OCI-LY7 (cell line): ENCODE data around the gene KCMF1. TPM values are rescaled to one million over a fixed set of nuclear protein-coding genes. Genes with fewer than 3 reads are reported as not detected.

Experiments
- BruUV-seq: library from RNA; stranded (reverse); fragments of 400-500 nt; replicated peaks from 2 replicates; lab custom pipeline; 2021; lab: Mats Ljungman, UMichigan
- CTCF ChIA-PET: fragments of 300-600 bp; sonication (Branson Sonifier 250); formaldehyde crosslinking; loops from one replicate; lab custom pipeline; 2022; ENCODE audit warnings: antibody characterized with exemption; ENCODE audit not compliant: unreplicated experiment; lab: Charles Lee
- POLR2A ChIA-PET: fragments of 300-600 bp; sonication (Branson Sonifier 250); formaldehyde crosslinking; loops from one replicate; lab custom pipeline; 2022; ENCODE audit warnings: antibody characterized with exemption; lab: Charles Lee
- DNase-seq: peaks from one replicate; pipeline ENCODE4 v3.0.0-alpha.2; 2015; ENCODE audit warnings: low spot score
- H2AFZ ChIP-seq: fragments of 200-600 bp; sonication (generic), shearing (Covaris generic); 2 replicates; pipeline ENCODE4 v1.6.1; 2014; ENCODE audit warnings: mild to moderate bottlenecking, antibody characterized with exemption, low read length, moderate library complexity
- H3K27ac ChIP-seq: fragments of 200-600 bp; sonication (generic); 2 replicates; pipeline ENCODE4 v1.5.1; 2014; ENCODE audit warnings: mixed run types, low read depth, mild to moderate bottlenecking, moderate library complexity, low read length, inconsistent platforms; ENCODE audit not compliant: poor library complexity, severe bottlenecking
- H3K36me3 ChIP-seq: fragments of 200-600 bp; sonication (generic); 2 replicates; pipeline ENCODE4 v1.6.1; 2014; ENCODE audit warnings: mild to moderate bottlenecking, antibody characterized with exemption, low read length, moderate library complexity, mixed read lengths; ENCODE audit not compliant: insufficient read depth
- H3K4me1 ChIP-seq: fragments of 200-600 bp; sonication (generic); 2 replicates; pipeline ENCODE4 v1.5.1; 2014; ENCODE audit warnings: mild to moderate bottlenecking, low read length; ENCODE audit not compliant: insufficient read depth, poor library complexity, severe bottlenecking
- H3K4me2 ChIP-seq: fragments of 200-600 bp; sonication (generic); 2 replicates; pipeline ENCODE4 v1.6.1; 2014; ENCODE audit warnings: mild to moderate bottlenecking, low read length
- H3K4me3 ChIP-seq: fragments of 200-600 bp; sonication (generic); 2 replicates; pipeline ENCODE4 v1.5.1; 2014; ENCODE audit warnings: mild to moderate bottlenecking, low read depth, low read length; ENCODE audit not compliant: poor library complexity, severe bottlenecking
- H3K79me2 ChIP-seq: fragments of 200-600 bp; sonication (generic); 2 replicates; pipeline ENCODE4 v1.6.1; 2016; ENCODE audit warnings: low read depth, mild to moderate bottlenecking, low read length, moderate library complexity, mixed read lengths; ENCODE audit not compliant: insufficient read depth
- H3K9me2 ChIP-seq: fragments of 200-600 bp; sonication (generic); 2 replicates; pipeline ENCODE4 v1.6.1; 2016; ENCODE audit warnings: mild to moderate bottlenecking, low read length, mixed read lengths; ENCODE audit not compliant: insufficient read depth
- H3K9me3 ChIP-seq: fragments of 200-600 bp; sonication (generic); 2 replicates; pipeline ENCODE4 v1.6.1; 2014; ENCODE audit warnings: mild to moderate bottlenecking, mixed run types, low read length, mixed read lengths
- H4K20me1 ChIP-seq: fragments of 200-600 bp; sonication (generic); 2 replicates; pipeline ENCODE4 v1.6.1; 2014; ENCODE audit warnings: mild to moderate bottlenecking, antibody characterized with exemption, low read length, moderate library complexity, mixed read lengths; ENCODE audit not compliant: insufficient read depth
- CTCF ChIP-seq: fragments of 200-600 bp; sonication (generic); conservative IDR thresholded peaks from 2 replicates; pipeline ENCODE4 v1.5.1; 2014; ENCODE audit warnings: mild to moderate bottlenecking, antibody characterized with exemption, low read length, moderate library complexity, mixed read lengths
- EZH2phosphoT487 ChIP-seq: fragments of 200-600 bp; sonication (generic); IDR thresholded peaks from 2 replicates; pipeline ENCODE4 v1.6.1; 2018; ENCODE audit warnings: low read depth, borderline replicate concordance, mild to moderate bottlenecking, mixed run types, antibody characterized with exemption, low read length, moderate library complexity, mixed read lengths
- intact Hi-C: fragments of 100-400 bp; cut with micrococcal nuclease; formaldehyde crosslinking; loops from one replicate; pipeline ENCODE4 v1.10.0; 2022; ENCODE audit not compliant: unreplicated experiment
- small RNA-seq: library from RNA; depleted of rRNA; stranded (forward); fragments of <200 nt; gene quantifications from one replicate; pipeline ENCODE3, GENCODE V24; 2014
- total RNA-seq, 2 experiments: library from RNA; depleted of rRNA in 1 of 2; stranded (reverse); fragments of >200 nt in 1 of 2; shearing (Covaris generic) in 1 of 2; gene quantifications; 2 replicates each; pipeline ENCODE4 v1.2.3, GENCODE V29; 2014 to 2022

KCMF1 gene
- total RNA-seq, 2 experiments from 2014 or later, result 42.2 to 95.1 TPM

- no TSS peak for BruUV-seq
- Histone ChIP-seq H3K4me3 (no peak overlapping the region), H2AFZ (no peak overlapping the region), H3K36me3 (no peaks in the 10 kb centered on the region), H3K79me2 (no peaks in the 10 kb centered on the region), H3K27ac (no peak overlapping the region), H3K4me2 (no peak overlapping the region), H3K9me2 (no peaks in the 10 kb centered on the region), H4K20me1 (no peaks in the 10 kb centered on the region), H3K4me1 (no peaks in the 10 kb centered on the region), H3K9me3 (no peaks in the 10 kb centered on the region)
- intact Hi-C loops, result no loop called here
- no peak for DNase-seq
- CTCF ChIA-PET, result no interaction called here
- POLR2A ChIA-PET, result no interaction called here
- TF ChIP-seq EZH2phosphoT487 (no peak), CTCF (no peak)
These were observed 133.3 kb downstream of the KCMF1 start for GRCh38 chr2:85104228-85104627.

- TF ChIP-seq CTCF (no peak), EZH2phosphoT487 (no peak)
- Histone ChIP-seq H3K9me2 (no peaks in the 10 kb centered on the region), H4K20me1 (no peaks in the 10 kb centered on the region), H3K9me3 (no peaks in the 10 kb centered on the region), H3K4me2 (no peak overlapping the region), H3K36me3 (no peaks in the 10 kb centered on the region), H3K4me3 (no peak overlapping the region), H3K79me2 (no peaks in the 10 kb centered on the region), H3K27ac (no peak overlapping the region), H2AFZ (no peak overlapping the region), H3K4me1 (no peaks in the 10 kb centered on the region)
- BruUV-seq, result no TSS peak
- intact Hi-C loops, result no loop called here
- POLR2A ChIA-PET, result no interaction called here
- CTCF ChIA-PET, result no interaction called here
- no peak for DNase-seq
These were observed 135.7 kb downstream of the KCMF1 start for GRCh38 chr2:85106489-85107180.

Small RNAs within 50 kb of the gene (small RNA-seq; reads per million reads assigned to genes)
- not detected for gene AC078974.1

Other genes starting within 250 kb of the KCMF1 start
- 0.49 and 1.9 TPM in 2 replicates for gene TRABD2A, start 90.1 kb upstream of the KCMF1 start, total RNA-seq (2014; rRNA removed; shearing (Covaris generic))
- 1.6 and 1.8 TPM in 2 replicates for gene TRABD2A, start 90.1 kb upstream of the KCMF1 start, total RNA-seq (2022)
- 1,901 and 3,039 TPM in 2 replicates for gene TMSB10, start 65.5 kb upstream of the KCMF1 start, total RNA-seq (2014; rRNA removed; shearing (Covaris generic))
- gene TMSB10, start 65.5 kb upstream of the KCMF1 start, total RNA-seq (2022), result 869 and 903 TPM in 2 replicates
- not detected in 2 replicates for gene TCF7L1, start 162.2 kb downstream of the KCMF1 start, total RNA-seq (2014; rRNA removed; shearing (Covaris generic))
- not detected in 2 replicates for gene TCF7L1, start 162.2 kb downstream of the KCMF1 start, total RNA-seq (2022)